GM21717 (cell line): ENCODE results near the gene LSM7.
"Not testable (repeated sequence)": the region's sequence is repeated elsewhere in the genome, so short reads cannot be mapped to it uniquely, and the experiment has no call there.

Source experiments
- ATAC-seq: cut with Tn5 transposase; IDR thresholded peaks from one replicate; pipeline ENCODE4 v1.9.1; 2021; ENCODE audit warnings: mild to moderate bottlenecking, moderate library complexity; ENCODE audit not compliant: unreplicated experiment

LSM7 gene

DNA sequence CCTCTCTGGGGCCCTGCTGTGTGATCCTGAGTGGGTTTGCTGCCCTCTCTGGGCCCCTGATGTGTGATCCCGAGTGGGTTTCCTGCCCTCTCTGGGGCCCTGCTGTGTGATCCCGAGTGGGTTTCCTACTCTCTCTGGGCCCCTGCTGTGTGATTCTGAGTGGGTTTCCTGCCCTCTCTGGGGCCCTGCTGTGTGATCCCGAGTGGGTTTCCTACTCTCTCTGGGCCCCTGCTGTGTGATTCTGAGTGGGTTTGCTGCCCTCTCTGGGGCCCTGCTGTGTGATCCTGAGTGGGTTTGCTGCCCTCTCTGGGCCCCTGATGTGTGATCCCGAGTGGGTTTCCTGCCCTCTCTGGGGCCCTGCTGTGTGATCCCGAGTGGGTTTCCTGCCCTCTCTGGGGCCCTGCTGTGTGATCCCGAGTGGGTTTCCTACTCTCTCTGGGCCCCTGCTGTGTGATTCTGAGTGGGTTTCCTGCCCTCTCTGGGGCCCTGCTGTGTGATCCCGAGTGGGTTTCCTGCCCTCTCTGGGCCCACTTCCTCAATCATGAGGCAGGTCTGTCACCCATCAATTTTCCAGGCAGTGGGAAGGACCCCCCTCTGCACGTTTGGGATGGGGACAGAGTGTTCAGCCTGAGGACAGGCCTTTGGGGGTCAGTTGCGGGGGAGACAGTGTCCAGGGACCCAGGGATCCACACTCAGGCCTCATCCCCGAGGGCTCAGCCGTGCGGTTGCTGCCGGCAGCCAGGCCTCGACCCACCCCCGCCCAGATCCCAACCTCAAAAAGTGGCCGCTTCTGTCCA lies 46.9 kb downstream of the LSM7 start:
- ATAC-seq, result not testable (repeated sequence)

DNA sequence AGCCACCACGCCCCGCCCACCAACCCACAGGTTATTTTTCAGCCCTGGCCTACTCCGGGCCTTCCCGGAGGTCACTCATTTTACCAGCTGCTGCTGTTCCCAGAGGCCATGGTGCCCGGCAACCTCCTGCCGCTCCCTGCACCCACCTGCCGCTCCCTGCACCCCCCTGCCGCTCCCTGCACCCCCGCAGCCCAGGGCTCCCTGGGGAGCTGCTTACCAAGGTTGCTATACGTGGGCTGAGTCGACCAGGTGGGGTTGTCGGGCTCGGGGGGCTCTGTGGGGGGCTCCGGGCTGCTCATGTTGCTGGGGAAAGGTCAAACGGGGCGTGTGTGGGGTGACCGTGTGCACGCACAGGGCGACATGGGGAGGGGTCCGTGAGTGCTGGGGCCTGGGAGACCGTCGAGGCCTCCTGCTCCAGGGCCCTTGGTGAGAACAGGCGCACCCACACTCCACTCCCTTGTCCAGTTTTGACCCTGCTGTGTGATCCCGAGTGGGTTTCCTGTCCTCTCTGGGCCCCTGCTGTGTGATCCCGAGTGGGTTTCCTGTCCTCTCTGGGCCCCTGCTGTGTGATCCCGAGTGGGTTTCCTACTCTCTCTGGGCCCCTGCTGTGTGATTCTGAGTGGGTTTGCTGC lies 47.6 kb downstream of the LSM7 start:
- ATAC-seq, result no peak

DNA sequence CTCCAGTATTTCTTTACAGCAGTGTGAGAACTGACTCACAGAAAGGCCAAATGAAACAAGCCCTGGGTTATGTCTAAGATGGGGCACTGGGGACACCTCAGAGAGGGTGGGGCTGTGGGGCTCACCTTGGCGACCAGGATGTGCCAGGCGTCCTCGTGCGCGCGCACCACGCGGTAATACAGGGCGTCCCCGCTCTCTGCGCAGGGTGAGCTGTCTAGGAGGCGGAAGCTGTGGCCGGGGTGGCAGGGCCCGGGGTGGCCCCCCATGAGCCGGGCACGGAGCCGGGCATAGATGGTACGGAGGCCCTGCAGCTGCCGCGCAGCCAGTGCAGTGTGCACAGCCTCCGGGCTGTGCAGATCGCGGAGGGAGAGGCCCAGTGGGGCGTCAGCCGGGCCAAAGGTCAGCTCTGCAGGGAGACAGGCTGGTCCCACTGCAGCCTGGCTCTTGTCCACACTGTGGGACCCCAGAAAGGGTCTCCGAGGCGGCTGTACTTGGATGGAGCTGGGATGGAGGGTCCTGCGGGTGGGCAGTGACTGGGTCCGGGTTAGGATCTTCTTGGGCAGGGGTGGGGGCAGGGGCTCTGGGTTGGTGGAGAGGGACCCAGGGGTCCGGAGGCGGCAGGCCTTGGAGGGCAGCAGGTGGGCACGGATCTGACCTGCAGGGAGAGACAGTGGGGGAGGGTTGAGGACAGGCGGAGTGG lies 49.8 kb downstream of the LSM7 start:
- ATAC-seq, result no peak

DNA sequence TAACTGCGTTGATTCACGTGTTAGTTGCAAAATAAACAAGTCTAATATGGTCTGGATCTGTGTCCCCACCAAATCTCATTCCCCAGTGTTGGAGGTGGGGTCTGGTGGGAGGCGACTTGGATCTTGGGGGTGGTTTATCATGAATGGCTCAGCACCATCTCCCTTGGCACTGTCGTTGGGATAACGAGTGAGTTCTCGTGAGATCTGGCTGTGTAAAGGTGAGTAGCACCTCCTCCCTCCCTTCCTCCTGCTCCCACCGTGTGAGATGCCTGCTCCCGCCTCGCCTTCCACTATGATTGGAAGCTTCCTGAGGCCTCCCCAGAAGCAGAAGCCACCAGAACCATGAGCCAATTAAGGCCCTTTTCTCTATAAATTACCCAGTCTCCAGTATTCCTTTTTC lies 51.2 kb downstream of the LSM7 start:
- no peak for ATAC-seq

DNA sequence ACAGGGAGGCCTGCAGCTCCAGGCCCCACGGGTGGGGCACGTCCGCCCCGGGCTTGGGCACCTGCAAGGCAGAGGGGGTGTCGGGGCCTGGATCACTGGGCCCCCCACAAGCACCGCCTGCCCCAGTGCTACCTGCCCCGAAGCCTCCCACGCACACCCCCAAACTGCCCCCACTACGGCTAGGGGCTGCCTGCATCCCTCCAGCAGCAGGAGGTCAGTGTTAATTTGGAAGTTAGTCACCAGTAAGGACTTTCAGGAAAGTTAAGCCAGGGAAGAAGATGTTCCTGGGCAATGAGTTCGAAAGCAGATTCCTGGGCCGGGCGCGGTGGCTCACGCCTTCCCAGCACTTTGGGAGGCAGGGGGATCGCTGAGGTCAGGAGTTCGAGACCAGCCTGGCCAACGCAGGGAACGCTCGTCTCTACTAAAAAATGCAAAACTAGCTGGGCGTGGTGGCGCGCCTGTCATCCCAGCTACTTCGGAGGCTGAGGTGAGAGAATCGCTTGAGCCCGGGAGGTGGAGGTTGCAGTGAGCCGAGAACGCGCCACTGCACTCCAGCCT lies 51.9 kb downstream of the LSM7 start:
- ATAC-seq, result no peak

DNA sequence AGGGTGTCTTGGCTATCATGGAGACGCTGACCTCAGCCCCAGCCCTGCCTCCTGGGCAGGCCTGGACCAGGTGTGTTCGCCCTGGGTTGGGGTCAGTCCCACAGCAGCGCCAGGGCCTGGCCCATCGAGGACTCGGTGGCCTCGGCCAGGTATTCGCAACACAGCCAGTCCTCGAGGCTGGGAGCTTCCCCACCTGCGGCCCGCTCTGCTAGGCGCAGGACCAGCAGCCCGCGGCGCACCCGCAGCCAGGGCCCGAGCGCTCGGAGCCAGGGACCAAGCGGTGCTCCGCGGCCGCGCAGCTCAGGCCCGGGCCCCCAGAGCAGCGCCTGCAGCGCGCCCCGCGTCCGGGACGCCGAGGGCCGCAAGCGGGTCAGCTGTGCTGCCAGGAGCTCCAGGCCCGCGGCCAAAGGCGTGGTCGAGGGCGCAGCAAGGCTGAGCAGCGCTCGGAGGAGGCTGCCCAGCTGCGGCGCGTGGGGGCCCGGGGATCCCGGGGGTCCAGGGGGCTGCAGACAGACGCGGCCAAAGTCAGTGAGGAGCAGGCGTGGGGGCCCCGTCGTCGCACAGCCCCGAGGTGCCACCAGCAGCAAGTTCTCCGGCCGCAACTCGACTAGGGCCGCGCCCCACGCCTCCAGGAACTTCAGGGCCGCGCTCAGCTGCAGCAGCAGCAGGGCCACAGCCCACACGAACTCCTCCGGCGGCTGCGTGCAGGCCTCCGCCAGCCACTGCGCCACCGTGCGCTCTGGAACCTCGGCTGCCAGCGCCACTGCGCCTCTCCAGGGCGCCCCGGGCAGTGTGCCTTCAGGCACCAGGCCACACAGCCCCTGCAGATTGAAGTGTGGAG lies 52.6 kb downstream of the LSM7 start:
- ATAC-seq, result no peak

DNA sequence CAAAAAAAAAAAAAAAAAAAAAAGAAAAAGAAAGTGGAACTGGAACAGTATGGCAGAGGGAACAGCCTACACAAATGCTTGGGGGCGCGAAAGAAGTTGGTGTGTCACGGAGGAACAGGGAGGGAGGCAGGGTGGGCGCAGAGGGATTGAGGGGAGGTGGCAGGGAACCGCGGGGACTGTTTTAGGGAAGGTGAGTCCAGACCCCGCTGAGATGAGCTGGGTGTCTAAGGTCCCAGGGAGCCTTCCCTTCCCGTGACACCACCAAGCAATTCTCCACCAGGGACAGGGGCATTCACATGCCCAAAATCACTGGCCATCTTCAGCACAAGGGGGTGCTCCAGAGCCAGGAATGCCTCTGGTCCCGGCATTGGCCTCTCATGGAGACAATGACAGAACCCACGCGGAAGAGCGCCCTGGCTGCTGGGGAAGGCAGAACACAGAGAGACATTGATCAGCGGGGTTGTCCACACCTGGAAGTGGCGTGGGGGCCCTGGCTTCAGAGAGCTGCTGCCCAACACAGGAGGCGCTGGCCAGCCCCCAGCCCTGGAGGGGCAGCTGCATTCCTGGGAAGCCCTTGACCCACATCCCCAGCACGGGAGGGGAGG lies 53.4 kb downstream of the LSM7 start:
- no peak for ATAC-seq

DNA sequence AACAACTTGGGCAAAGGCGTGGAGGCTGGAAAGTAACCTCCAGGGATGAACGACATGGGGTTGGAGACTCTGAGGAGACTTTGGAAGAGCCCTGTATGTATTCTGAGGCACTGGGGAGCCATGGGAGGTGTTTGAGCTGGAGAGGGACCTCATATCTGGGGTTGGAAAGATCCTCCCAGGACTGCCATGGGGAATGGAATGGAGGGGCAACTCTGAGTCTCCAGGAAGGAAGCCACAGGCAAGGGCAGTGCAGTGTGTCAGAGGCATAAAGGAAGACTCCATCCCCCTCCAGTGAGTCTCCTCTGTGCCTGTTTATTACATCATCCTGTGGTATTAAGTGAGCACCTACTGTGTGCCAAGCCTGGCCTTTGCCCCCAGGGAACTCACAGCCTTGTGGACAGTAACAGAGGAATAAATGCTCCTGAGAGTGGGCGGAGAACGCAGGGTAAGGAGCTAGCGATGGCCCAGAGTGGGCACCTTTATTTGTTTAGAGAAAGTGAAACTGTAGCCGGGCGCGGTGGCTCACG lies 54.1 kb downstream of the LSM7 start:
- no peak for ATAC-seq

DNA sequence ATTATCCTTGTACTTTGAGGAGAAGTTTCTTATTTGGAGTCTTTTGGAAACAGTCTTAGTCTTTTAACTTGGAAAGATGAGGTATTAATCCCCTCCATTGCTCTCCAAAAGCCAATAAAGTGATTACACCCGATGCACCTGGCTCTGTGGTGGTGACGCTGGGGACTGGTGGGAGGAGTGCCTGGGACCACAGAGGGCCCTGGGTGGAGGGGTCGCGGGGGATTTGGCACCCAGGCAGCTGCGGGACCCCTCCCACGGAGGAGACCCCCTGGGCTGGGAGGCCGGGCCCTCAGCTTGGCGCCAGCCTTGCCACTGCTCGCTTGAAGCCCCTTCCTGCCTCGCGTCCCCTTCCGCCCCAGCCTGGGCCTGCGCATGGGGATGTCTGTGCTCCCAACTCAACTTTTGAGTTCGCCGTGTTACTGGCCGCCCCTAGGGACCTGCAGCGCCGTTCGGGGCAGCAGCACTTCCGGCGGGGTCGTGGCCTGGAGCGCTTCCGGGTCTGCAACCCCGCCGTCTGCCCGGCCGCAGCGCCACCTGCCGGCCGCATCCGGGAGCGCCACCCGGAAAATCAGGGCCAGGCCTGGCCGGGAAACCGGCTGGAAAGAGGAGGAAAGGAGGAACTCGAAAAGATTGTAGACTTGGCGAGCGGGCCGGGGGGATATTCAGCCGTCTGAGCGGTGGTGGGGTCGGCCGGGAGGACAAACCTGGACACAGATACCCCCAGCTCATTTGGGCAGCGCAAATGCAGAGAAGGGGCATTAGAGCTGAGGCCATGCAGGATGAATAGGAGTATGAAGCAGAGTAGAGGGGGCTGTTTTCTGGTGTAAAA lies 54.8 kb downstream of the LSM7 start:
- ATAC-seq, result no peak
